Suprapubic skin (tissue), 4 donors: ENCODE results near the gene MCCC2. TPM values are rescaled to one million over a fixed set of nuclear protein-coding genes. Genes with fewer than 3 reads are reported as not detected.

Experiments used
- DNase-seq, 2 donors: peaks; one replicate each; pipeline ENCODE4 v3.0.0-alpha.2; 2019; ENCODE audit warnings: low spot score in 2 of 2
- H3K27ac ChIP-seq: fragments of 200-600 bp; sonication (generic); one replicate; pipeline ENCODE4 v1.5.1; 2019
- H3K27me3 ChIP-seq: fragments of 200-600 bp; sonication (generic); one replicate; pipeline ENCODE4 v1.5.1; 2019
- H3K36me3 ChIP-seq: fragments of 200-600 bp; sonication (generic); one replicate; pipeline ENCODE4 v1.5.1; 2019
- H3K4me1 ChIP-seq: fragments of 200-600 bp; sonication (generic); one replicate; pipeline ENCODE4 v1.5.1; 2019
- H3K4me3 ChIP-seq: fragments of 200-600 bp; sonication (generic); one replicate; pipeline ENCODE4 v1.5.1; 2019; ENCODE audit warnings: mild to moderate bottlenecking
- H3K9me3 ChIP-seq: fragments of 200-600 bp; sonication (generic); one replicate; pipeline ENCODE4 v1.5.1; 2019
- EP300 ChIP-seq: sonication (generic); formaldehyde crosslinking; IDR thresholded peaks from one replicate; pipeline ENCODE4 v1.6.1; 2017; ENCODE audit warnings: antibody characterized with exemption
- POLR2A ChIP-seq, 2 donors: fragments of 450-650 bp; IDR thresholded peaks; one replicate each; pipeline ENCODE4 v1.6.1; 2017; ENCODE audit warnings: antibody characterized with exemption in 2 of 2, mild to moderate bottlenecking in 2 of 2, moderate library complexity in 2 of 2
- POLR2AphosphoS5 ChIP-seq, 3 donors: sonication (generic); formaldehyde crosslinking; IDR thresholded peaks; one replicate each; pipeline ENCODE4 v1.6.1; 2017; ENCODE audit warnings: antibody characterized with exemption in 3 of 3
- WGBS: methylation state at CpG from one replicate; pipeline ENCODE4 v1.1.5; 2018; 5-methylcytosine and 5-hydroxymethylcytosine counted together
- total RNA-seq, 4 donors: library from RNA; depleted of rRNA; stranded (reverse); fragments of >200 nt; gene quantifications; one replicate each; pipeline ENCODE4 v1.1.0, GENCODE V29; 2016
- TF ChIP-seq, protein P1 (sequence below), 2 donors: fragments of 200-600 bp in 1 of 2; fragments of 450-650 bp in 1 of 2; sonication (generic) in 1 of 2; IDR thresholded peaks; one replicate each; pipeline ENCODE4 v1.5.1; 2016 to 2019; ENCODE audit warnings: antibody characterized with exemption in 2 of 2, mild to moderate bottlenecking in 1 of 2, moderate library complexity in 1 of 2

The MCCC2 gene
- total RNA-seq, 4 donors from 2014 or later: 21.4 to 50.0 (median 35.8) TPM

DNA sequence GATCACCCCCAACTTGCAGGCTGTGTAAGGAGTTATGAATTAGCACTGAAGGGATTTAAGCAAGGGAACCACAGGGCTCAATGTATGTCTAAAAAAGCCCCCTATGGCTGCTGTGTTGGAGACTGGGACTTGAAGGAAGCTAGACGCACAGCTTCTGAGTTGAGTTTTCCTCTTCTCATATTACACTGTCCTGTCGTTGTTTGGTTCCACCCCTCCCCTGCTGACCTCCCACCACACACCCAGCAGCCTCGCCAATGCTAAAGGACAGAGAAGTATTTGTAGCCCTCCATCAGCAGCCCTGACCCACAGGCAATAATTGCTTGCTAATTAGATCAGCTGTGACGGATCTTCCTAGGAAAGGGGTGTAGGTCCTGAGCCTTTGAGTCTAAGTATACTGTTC, 116.8 kb downstream of the MCCC2 start:
- Histone ChIP-seq H3K4me3 (no peak overlapping the region), H3K27ac (no peak overlapping the region), H3K4me1 (no peaks in the 10 kb centered on the region), H3K9me3 (no peaks in the 10 kb centered on the region), H3K36me3 (no peaks in the 10 kb centered on the region), H3K27me3 (peaks cover 17% of the 10 kb centered on the region)
- 47% methylated on average over 4 of the region's 4 CpGs for WGBS
- no peak for DNase-seq
- TF ChIP-seq EP300 (no peak), POLR2AphosphoS5 (IDR thresholded peaks at IDR 0.05) (no peak), POLR2A (IDR thresholded peaks at IDR 0.05) (no peak)
- TF ChIP-seq, protein P1, sequence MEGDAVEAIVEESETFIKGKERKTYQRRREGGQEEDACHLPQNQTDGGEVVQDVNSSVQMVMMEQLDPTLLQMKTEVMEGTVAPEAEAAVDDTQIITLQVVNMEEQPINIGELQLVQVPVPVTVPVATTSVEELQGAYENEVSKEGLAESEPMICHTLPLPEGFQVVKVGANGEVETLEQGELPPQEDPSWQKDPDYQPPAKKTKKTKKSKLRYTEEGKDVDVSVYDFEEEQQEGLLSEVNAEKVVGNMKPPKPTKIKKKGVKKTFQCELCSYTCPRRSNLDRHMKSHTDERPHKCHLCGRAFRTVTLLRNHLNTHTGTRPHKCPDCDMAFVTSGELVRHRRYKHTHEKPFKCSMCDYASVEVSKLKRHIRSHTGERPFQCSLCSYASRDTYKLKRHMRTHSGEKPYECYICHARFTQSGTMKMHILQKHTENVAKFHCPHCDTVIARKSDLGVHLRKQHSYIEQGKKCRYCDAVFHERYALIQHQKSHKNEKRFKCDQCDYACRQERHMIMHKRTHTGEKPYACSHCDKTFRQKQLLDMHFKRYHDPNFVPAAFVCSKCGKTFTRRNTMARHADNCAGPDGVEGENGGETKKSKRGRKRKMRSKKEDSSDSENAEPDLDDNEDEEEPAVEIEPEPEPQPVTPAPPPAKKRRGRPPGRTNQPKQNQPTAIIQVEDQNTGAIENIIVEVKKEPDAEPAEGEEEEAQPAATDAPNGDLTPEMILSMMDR (IDR thresholded peaks at IDR 0.05): no peak

DNA sequence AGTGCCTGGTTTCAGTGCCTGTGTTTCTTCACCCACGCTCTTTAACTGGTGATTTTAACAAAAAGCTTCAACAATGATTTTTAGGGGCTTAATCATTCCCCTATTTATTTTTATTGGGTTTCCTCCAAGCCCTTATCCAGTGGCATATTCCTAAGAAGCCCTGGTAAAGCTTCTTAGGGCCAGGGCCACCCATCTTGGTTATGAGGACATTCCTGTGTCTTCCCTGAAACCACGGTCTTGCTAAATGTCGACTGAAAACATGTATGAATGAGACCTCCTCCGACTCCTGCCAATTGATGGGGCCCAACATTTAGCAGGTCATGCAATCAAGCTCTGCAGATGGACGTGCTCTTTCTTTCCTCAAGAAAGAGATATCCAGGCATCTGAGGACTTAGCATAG, 118.3 kb downstream of the MCCC2 start:
- 92% methylated on average over 5 of the region's 5 CpGs for WGBS
- no peaks in the 10 kb centered on the region for H3K36me3 ChIP-seq
- no peak overlapping the region for H3K27ac ChIP-seq
- H3K27me3 ChIP-seq: peaks cover 20% of the 10 kb centered on the region
- no peaks in the 10 kb centered on the region for H3K4me1 ChIP-seq
- DNase-seq: no peak
- TF ChIP-seq, protein P1 (IDR thresholded peaks at IDR 0.05): no peak
- TF ChIP-seq POLR2AphosphoS5 (IDR thresholded peaks at IDR 0.05): no peak
- no peak for TF ChIP-seq EP300
- TF ChIP-seq POLR2A (IDR thresholded peaks at IDR 0.05): no peak
- no peak overlapping the region for H3K4me3 ChIP-seq
- no peaks in the 10 kb centered on the region for H3K9me3 ChIP-seq

DNA sequence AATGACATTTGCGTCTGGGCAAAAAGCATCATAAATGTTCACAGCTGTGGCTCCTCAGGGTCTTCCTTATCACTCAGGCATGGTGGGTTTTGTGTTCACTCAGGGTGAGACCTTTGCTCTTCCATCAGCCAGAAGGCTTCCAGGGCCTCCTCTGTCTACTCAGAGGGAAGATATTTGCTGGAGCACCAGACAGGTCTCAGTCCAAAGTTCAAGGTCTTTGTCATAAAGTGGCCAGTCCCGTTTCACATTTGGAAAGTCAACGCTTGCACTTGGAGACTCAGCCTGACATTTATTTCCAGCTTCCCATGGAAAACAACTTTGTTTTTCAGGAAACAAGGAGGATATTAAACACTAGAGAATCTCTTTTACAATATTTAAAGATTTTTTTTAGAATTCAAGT, 119.8 kb downstream of the MCCC2 start:
- Histone ChIP-seq H3K9me3 (no peaks in the 10 kb centered on the region), H3K4me3 (no peak overlapping the region), H3K4me1 (no peaks in the 10 kb centered on the region), H3K36me3 (no peaks in the 10 kb centered on the region), H3K27ac (no peak overlapping the region), H3K27me3 (peaks cover 20% of the 10 kb centered on the region)
- no peak for DNase-seq
- 87% methylated on average over 3 of the region's 3 CpGs for WGBS
- TF ChIP-seq, protein P1 (IDR thresholded peaks at IDR 0.05): no peak
- TF ChIP-seq EP300 (no peak), POLR2AphosphoS5 (IDR thresholded peaks at IDR 0.05) (no peak), POLR2A (IDR thresholded peaks at IDR 0.05) (no peak)

Other genes with a start within 250 kb of the MCCC2 start
- 10 to 100 TPM; 19.3 to 48.4 (median 30.5) TPM for gene BDP1, start 131.7 kb upstream of the MCCC2 start, total RNA-seq
- not detected for gene CARTPT, start 131.9 kb downstream of the MCCC2 start, total RNA-seq